KMS-11 (cell line): ENCODE measurements around the gene UNC5B.

Source experiments
- H2AFZ ChIP-seq: fragments of 200-600 bp; sonication (generic); 2 replicates; pipeline ENCODE4 v1.6.1; 2016; ENCODE audit warnings: antibody characterized with exemption, mixed run types, low read depth
- H3K27ac ChIP-seq: fragments of 200-600 bp; sonication (generic); 2 replicates; pipeline ENCODE4 v1.6.1; 2016; ENCODE audit warnings: mild to moderate bottlenecking, mixed run types
- H3K27me3 ChIP-seq: fragments of 200-600 bp; sonication (generic); 2 replicates; pipeline ENCODE4 v1.6.1; 2017; ENCODE audit warnings: mild to moderate bottlenecking, low read depth, mixed run types, moderate library complexity; ENCODE audit not compliant: insufficient read depth
- H3K36me3 ChIP-seq: fragments of 200-600 bp; sonication (generic); 2 replicates; pipeline ENCODE4 v1.6.1; 2017; ENCODE audit warnings: mild to moderate bottlenecking, mixed run types; ENCODE audit not compliant: insufficient read depth
- H3K4me1 ChIP-seq: fragments of 200-600 bp; sonication (generic); 2 replicates; pipeline ENCODE4 v1.6.1; 2016; ENCODE audit warnings: mild to moderate bottlenecking, low read depth, mixed run types; ENCODE audit not compliant: poor library complexity, severe bottlenecking
- H3K4me2 ChIP-seq: fragments of 200-600 bp; sonication (generic); 2 replicates; pipeline ENCODE4 v1.7.0; 2016; ENCODE audit warnings: mild to moderate bottlenecking, mixed run types
- H3K4me3 ChIP-seq: fragments of 200-600 bp; sonication (generic); IDR thresholded peaks from 2 replicates; pipeline ENCODE4 v1.6.1; 2017; ENCODE audit warnings: low read depth, low read length, mixed read lengths; ENCODE audit not compliant: insufficient read depth
- H3K79me2 ChIP-seq: fragments of 200-600 bp; sonication (generic); 2 replicates; pipeline ENCODE4 v1.6.1; 2016; ENCODE audit warnings: low read depth, mixed run types; ENCODE audit not compliant: insufficient read depth
- H3K9ac ChIP-seq: fragments of 200-600 bp; sonication (generic); 2 replicates; pipeline ENCODE4 v1.6.1; 2016; ENCODE audit warnings: mild to moderate bottlenecking, mixed run types
- H4K20me1 ChIP-seq: fragments of 200-600 bp; sonication (generic); 2 replicates; pipeline ENCODE4 v1.6.1; 2016; ENCODE audit warnings: mild to moderate bottlenecking, mixed run types; ENCODE audit not compliant: insufficient read depth
- TF ChIP-seq, protein P1 (sequence below): fragments of 200-600 bp; sonication (generic); conservative IDR thresholded peaks from 2 replicates; pipeline ENCODE4 v1.6.1; 2017; ENCODE audit warnings: low read depth, mild to moderate bottlenecking, antibody characterized with exemption, low read length, moderate library complexity, mixed read lengths

Gene UNC5B

DNA sequence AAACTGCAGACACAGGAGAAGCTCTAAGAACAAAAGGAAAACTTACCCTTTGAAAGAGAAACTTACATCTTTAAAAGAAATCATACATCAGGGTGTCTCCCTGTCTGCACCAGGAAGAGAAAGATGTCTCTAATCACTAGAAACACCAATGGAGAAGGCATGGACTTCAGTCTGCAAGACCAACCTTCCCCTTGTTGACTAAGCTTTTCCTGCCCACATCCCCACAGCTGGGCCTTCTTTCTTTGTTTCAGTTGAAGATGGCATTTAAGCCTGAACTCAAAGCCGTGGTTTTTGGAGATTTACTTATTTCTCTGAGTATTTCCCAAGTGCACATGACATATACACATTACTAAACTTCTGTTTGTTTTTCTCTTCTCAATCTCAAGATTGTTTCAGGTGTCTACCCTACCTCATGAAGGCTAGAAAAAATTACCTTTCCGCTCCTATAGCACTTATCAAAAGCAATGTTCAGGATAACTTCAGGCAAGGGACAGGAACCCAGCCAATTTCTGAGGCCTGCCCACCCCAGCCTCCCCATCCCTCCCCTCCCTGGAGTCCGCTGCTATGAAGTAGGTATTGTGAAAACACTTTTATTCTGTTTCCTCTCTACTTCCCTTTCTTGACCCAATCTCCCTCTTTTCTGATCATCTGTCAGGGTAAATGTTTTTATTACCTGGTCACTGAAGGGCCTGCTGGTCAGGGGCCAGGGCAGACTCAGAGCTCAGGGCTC, 103.9 kb downstream of the UNC5B start:
- H3K9ac ChIP-seq = no peak overlapping the region
- no peaks in the 10 kb centered on the region for H3K79me2 ChIP-seq
- H4K20me1 ChIP-seq = no peaks in the 10 kb centered on the region
- H3K27me3 ChIP-seq = peaks cover 8% of the 10 kb centered on the region; the same call in 1 of the 2 replicates
- no peaks in the 10 kb centered on the region for H3K36me3 ChIP-seq
- H3K4me2 ChIP-seq = peak overlapping the region; percentile 17; the same call in 1 of the 2 replicates
- H2AFZ ChIP-seq = peak overlapping the region; percentile 18; the same call in 1 of the 2 replicates
- no peak overlapping the region for H3K27ac ChIP-seq
- H3K4me1 ChIP-seq = peaks cover 30% of the 10 kb centered on the region
- TF ChIP-seq, protein P1, sequence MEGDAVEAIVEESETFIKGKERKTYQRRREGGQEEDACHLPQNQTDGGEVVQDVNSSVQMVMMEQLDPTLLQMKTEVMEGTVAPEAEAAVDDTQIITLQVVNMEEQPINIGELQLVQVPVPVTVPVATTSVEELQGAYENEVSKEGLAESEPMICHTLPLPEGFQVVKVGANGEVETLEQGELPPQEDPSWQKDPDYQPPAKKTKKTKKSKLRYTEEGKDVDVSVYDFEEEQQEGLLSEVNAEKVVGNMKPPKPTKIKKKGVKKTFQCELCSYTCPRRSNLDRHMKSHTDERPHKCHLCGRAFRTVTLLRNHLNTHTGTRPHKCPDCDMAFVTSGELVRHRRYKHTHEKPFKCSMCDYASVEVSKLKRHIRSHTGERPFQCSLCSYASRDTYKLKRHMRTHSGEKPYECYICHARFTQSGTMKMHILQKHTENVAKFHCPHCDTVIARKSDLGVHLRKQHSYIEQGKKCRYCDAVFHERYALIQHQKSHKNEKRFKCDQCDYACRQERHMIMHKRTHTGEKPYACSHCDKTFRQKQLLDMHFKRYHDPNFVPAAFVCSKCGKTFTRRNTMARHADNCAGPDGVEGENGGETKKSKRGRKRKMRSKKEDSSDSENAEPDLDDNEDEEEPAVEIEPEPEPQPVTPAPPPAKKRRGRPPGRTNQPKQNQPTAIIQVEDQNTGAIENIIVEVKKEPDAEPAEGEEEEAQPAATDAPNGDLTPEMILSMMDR = no peak
- no peak overlapping the region for H3K4me3 ChIP-seq

DNA sequence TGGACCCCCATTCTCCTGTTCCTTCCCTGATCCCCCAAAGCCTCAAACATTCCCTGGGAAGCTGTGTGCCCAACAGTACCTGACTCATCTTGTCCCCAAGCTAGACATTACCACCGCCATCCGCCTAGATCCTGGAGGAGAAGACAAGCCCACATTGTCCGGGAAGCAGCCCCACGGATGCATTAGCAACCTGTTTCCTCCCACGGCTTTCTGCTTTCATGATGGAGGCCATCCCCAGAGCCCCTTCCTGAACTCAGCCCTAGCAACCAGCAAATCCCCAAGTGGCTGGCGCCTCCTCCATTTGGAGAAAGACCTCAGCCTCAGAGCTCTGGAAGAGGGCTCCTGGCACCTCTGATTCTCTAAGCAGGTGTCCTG, 104.4 kb downstream of the UNC5B start:
- H3K36me3 ChIP-seq = no peaks in the 10 kb centered on the region
- TF ChIP-seq, protein P1 = no peak
- peaks cover 30% of the 10 kb centered on the region for H3K4me1 ChIP-seq

DNA sequence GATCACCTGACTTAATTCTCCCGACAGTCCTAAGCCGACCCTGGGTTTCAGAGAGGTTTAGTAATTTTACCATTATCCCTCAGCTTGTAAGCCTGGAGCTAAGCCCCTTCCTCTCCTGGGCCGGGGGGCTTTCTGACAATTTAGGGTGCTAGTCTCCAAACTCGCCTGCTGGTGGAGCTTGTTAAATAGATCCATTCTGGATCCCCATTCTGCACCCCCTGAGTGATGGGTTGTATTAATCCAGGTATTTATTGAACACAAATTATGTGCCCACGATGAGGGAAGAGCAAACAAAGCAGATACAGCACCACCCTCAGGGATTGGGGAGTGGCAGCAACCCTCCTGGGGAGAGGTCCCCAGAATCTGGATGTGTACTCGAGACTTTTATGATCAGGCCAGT, 105.4 kb downstream of the UNC5B start:
- no peak overlapping the region for H3K4me2 ChIP-seq
- no peaks in the 10 kb centered on the region for H3K36me3 ChIP-seq
- H3K27ac ChIP-seq = no peak overlapping the region
- no peak overlapping the region for H3K4me3 ChIP-seq
- TF ChIP-seq, protein P1 = no peak
- no peaks in the 10 kb centered on the region for H3K79me2 ChIP-seq
- H3K4me1 ChIP-seq = peaks cover 30% of the 10 kb centered on the region
- H3K9ac ChIP-seq = no peak overlapping the region
- H3K27me3 ChIP-seq = no peaks in the 10 kb centered on the region; the same call in 1 of the 2 replicates
- no peaks in the 10 kb centered on the region for H4K20me1 ChIP-seq
- H2AFZ ChIP-seq = no peak overlapping the region

More for the DNA sequence above, 104.4 kb downstream of the UNC5B start:
- Histone ChIP-seq H3K4me3 (no peak overlapping the region), H3K27me3 (peaks cover 3% of the 10 kb centered on the region; the same call in 1 of the 2 replicates), H3K9ac (no peak overlapping the region), H3K79me2 (no peaks in the 10 kb centered on the region), H2AFZ (no peak overlapping the region), H4K20me1 (no peaks in the 10 kb centered on the region), H3K4me2 (no peak overlapping the region), H3K27ac (no peak overlapping the region)

DNA sequence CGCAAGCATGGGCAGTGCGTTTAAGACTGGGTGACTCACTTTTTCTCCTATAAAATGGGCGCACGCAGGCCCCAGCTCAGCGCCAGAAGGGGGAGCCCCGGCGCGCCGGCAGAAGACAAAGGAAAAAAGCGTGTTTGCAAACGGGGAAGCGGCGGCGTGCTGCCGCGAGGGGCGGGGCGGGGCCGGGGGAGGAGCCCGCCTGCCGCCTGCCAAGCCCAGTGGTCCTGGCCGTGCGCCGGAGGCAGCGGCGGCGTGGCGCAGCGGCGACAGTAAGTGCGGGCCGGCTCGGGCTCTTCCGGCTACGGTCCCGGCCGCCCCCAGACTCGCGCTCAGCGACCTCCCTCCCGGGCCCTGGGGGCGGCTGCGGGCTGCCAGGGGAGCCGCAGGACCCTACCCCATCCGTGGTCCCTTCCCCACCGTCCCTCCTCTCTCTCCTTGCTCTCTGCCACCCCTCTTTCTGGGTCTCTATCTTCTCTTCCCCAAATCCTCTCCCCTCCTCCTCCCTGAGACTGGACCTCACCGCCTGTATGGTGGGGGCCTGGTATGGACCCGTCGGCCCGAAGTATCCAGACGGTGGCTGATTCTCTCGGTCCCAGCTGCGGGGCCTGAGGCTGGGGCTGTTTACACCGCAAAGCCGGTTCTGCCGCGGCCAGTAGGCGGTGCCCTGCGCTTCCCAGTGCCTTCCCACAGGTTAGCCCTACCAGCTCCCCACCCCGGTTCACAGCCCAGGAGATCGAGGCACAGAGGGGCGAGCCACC, 106.9 kb downstream of the UNC5B start, which contains the start of gene SLC29A3:
SLC29A3 (plus strand) TSS at position 218 of the 758 bp plus-strand sequence; CDS start at position 269, 51 bp downstream.
- Histone ChIP-seq H3K4me3 (no peak within 1 kb of the TSS), H2AFZ (peak within 1 kb of the TSS; percentile 98), H4K20me1 (no peaks in the 10 kb centered on the region), H3K4me1 (peaks cover 30% of the 10 kb centered on the region), H3K27me3 (no peaks in the 10 kb centered on the region), H3K79me2 (no peaks in the 10 kb centered on the region), H3K4me2 (peak within 1 kb of the TSS; percentile 85), H3K27ac (no peak within 1 kb of the TSS), H3K9ac (peak within 1 kb of the TSS; percentile 72; the same call in 1 of the 2 replicates), H3K36me3 (no peaks in the 10 kb centered on the region)
- TF ChIP-seq, protein P1 = 0 out of 2 replicates have a peak, but pooled peaks have one; percentile 28
